Measurements from ENCODE around the gene JPT2.

The JPT2 gene

GRCh38 chr16:1653023-1653422 is 25.1 kb upstream of the JPT2 start:
- DNase-seq = no peak

- DNase-seq = no peak
These were observed 23.4 kb upstream of the JPT2 start for GRCh38 chr16:1654505-1655268.

GRCh38 chr16:1655269-1655807 is 22.7 kb upstream of the JPT2 start:
- no peak for DNase-seq

- DNase-seq = no peak
These were observed 21.9 kb upstream of the JPT2 start for GRCh38 chr16:1655909-1656807.

- DNase-seq = no peak
These were observed 21.1 kb upstream of the JPT2 start for GRCh38 chr16:1656808-1657617.

- DNase-seq = no peak
These were observed 20.2 kb upstream of the JPT2 start for GRCh38 chr16:1657841-1658240.

- no peak for DNase-seq
These were observed 19.0 kb upstream of the JPT2 start for GRCh38 chr16:1659031-1659430.

GRCh38 chr16:1661826-1662225 is 16.3 kb upstream of the JPT2 start:
- DNase-seq = no peak

- no peak for DNase-seq
These were observed 15.5 kb upstream of the JPT2 start for GRCh38 chr16:1662543-1662942.

- no peak for DNase-seq
These were observed 12.2 kb upstream of the JPT2 start for GRCh38 chr16:1665829-1666228.

- DNase-seq = no peak
These were observed 11.8 kb upstream of the JPT2 start for GRCh38 chr16:1666316-1666715.

GRCh38 chr16:1667271-1667670 is 10.8 kb upstream of the JPT2 start:
- DNase-seq = no peak

GRCh38 chr16:1667916-1668315 is 10.2 kb upstream of the JPT2 start:
- DNase-seq = no peak

GRCh38 chr16:1668612-1669319 is 9.3 kb upstream of the JPT2 start:
- DNase-seq = no peak

- DNase-seq = no peak
These were observed 8.4 kb upstream of the JPT2 start for GRCh38 chr16:1669698-1670097.

- no peak for DNase-seq
These were observed 7.7 kb upstream of the JPT2 start for GRCh38 chr16:1670371-1670770.

GRCh38 chr16:1670866-1671265 is 7.2 kb upstream of the JPT2 start:
- no peak for DNase-seq

- no peak for DNase-seq
These were observed 4.5 kb upstream of the JPT2 start for GRCh38 chr16:1673424-1674151.

GRCh38 chr16:1674306-1674705 is 3.8 kb upstream of the JPT2 start:
- no peak for DNase-seq

GRCh38 chr16:1674751-1675664 is 3.1 kb upstream of the JPT2 start:
- DNase-seq = no peak

- DNase-seq = no peak
These were observed 1.4 kb upstream of the JPT2 start for GRCh38 chr16:1676661-1677060.

Data from SHP77 treated with DMSO at 0.1 percent for 48 hours (cell line).